ENCODE results near the gene BEND5.

- no peak for TF ChIP-seq CTCF (IDR thresholded peaks at IDR 0.05; ENCODE audit: low read depth, low read length)
- no peak for TF ChIP-seq POLR2A (IDR thresholded peaks at IDR 0.05; ENCODE audit: extremely low read depth, insufficient read length)
- no peak for TF ChIP-seq MAX (IDR thresholded peaks at IDR 0.05; ENCODE audit: low read depth, low read length)
These were observed 82.9 kb downstream of the BEND5 start for GRCh38 chr1:48693674-48694320.
